PC-9 (cell line): ENCODE data around the gene ORC3.

Source experiments
- CTCF ChIP-seq: fragments of 200-600 bp; sonication (generic); conservative IDR thresholded peaks from 2 replicates; pipeline ENCODE4 v1.6.1; 2017; ENCODE audit warnings: mixed run types, antibody characterized with exemption, mild to moderate bottlenecking, moderate library complexity
- EZH2 ChIP-seq: fragments of 200-600 bp; sonication (generic); IDR thresholded peaks from 2 replicates; pipeline ENCODE4 v1.8.0; 2017; ENCODE audit warnings: antibody characterized with exemption, low read depth

GRCh38 chr6:87654875-87655454 lies 65.0 kb downstream of the ORC3 start:
- TF ChIP-seq CTCF, result no peak
- no peak for TF ChIP-seq EZH2
